Natural killer cell treated with Interleukin-12 subunit alpha and Interleukin-12 subunit beta and Interleukin-15 and Interleukin-18, amount 100 ng/mL, for 72 hours (primary cell): ENCODE results near the gene ZNF587. TPM values are rescaled to one million over a fixed set of nuclear protein-coding genes. Genes with fewer than 3 reads are reported as not detected.
"Not testable (repeated sequence)": the region's sequence is repeated elsewhere in the genome, so short reads cannot be mapped to it uniquely, and the experiment has no call there.

Source experiments
- ATAC-seq, 2 donors: fragments of 150-1000 bp; cut with Tn5 transposase in 1 of 2; sonication (Bioruptor Pico), chemical (Tn5 transposase) in 1 of 2; 2 replicates each; pipeline ENCODE4 v1.10.0; 2021
- DNase-seq: peaks from one replicate; pipeline ENCODE4 v3.0.0; 2022; ENCODE audit warnings: low spot score
- H3K27ac Mint-ChIP-seq, 2 donors: 1 replicate in 1 of 2; 2 replicates in 1 of 2; pipeline ENCODE4 v1.8.0; 2022; ENCODE audit warnings: mixed read lengths in 2 of 2, mild to moderate bottlenecking in 1 of 2, moderate library complexity in 1 of 2
- H3K27me3 Mint-ChIP-seq, 2 donors: 1 replicate in 1 of 2; 2 replicates in 1 of 2; pipeline ENCODE4 v1.8.0; 2022; ENCODE audit warnings: mixed read lengths in 2 of 2
- H3K36me3 Mint-ChIP-seq: one replicate; pipeline ENCODE4 v1.8.0; 2022; ENCODE audit warnings: mixed read lengths
- H3K4me1 Mint-ChIP-seq, 2 donors: 1 replicate in 1 of 2; 2 replicates in 1 of 2; pipeline ENCODE4 v1.8.0; 2022; ENCODE audit warnings: low read depth in 2 of 2, mixed read lengths in 2 of 2, mild to moderate bottlenecking in 1 of 2
- H3K4me3 Mint-ChIP-seq: one replicate; pipeline ENCODE4 v1.8.0; 2022; ENCODE audit warnings: mixed read lengths
- H3K9me3 Mint-ChIP-seq: 2 replicates; pipeline ENCODE4 v1.8.0; 2022; ENCODE audit warnings: mixed read lengths
- total RNA-seq, 2 donors: library from RNA; stranded (reverse); gene quantifications; one replicate each; pipeline ENCODE4 v1.2.3, GENCODE V29; 2022

ZNF587 gene
- total RNA-seq, 2 donors from 2014 or later = 34.5 to 72.5 TPM

DNA sequence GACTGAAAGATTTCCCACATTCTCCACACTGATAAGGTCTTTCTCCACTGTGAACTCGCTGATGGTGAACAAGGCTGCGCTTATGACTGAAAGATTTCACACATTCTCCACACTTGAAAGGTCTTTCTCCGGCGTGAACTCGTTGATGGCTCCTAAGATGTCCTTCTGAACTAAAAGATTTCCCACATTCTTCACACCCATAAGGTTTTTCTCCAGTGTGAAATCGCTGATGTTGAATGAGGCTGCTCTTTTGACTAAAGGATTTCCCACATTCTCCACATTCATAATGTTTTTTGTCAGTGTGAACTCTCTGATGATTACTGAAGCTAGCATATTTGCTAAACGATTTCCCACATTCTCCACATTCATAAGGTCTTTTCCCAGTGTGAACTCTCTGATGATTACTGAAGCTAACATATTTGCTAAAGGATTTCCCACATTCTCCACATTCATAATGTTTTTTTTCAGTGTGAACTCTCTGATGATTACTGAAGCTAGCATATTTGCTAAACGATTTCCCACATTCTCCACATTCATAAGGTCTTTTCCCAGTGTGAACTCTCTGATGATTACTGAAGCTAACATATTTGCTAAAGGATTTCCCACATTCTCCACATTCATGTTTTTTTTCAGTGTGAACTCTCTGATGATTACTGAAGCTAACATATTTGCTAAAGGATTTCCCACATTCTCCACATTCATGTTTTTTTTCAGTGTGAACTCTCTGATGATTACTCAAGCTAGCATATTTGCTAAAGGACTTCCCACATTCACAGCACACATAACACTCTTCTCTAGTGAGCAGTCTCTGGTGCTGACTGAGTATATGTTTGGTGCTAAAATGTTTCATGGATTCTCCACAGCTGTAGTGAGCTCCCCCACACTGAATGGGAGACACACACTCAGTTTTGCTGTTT lies 24.5 kb downstream of the ZNF587 start:
- DNase-seq, ATAC-seq, H3K4me1 Mint-ChIP-seq, H3K27ac Mint-ChIP-seq, H3K4me3 Mint-ChIP-seq, H3K27me3 Mint-ChIP-seq: not testable (repeated sequence)
- Mint-ChIP-seq H3K9me3 (peaks cover 38% of the 10 kb centered on the region), H3K36me3 (peaks cover 66% of the 10 kb centered on the region)

DNA sequence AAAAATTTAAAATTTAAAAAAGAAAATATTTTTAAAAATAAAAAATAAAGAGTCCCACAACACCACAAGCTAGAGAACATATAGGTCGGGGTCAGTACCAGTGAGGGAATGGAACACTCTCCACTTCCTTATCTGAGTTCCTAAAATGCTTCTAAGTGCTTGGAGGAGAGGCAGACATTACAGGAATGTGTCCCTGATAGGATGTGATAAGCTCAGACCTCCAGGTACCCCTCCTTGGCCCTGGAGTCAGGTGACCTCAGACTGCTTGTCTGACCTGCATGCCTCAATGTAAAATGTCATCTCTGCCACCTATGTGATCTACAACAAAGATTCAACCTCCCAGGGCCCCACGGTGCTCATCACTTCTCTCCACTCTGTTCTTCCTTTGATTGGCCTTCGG lies 36.4 kb downstream of the ZNF587 start:
- Mint-ChIP-seq H3K36me3 (peaks cover 50% of the 10 kb centered on the region), H3K9me3 (peaks cover 13% of the 10 kb centered on the region), H3K4me3 (no peak overlapping the region), H3K4me1 (peaks cover 21 to 22% of the 10 kb centered on the region in 2 donors), H3K27ac (no peak overlapping the region), H3K27me3 (no peaks in the 10 kb centered on the region)
- DNase-seq (no peak), ATAC-seq (no peak)

DNA sequence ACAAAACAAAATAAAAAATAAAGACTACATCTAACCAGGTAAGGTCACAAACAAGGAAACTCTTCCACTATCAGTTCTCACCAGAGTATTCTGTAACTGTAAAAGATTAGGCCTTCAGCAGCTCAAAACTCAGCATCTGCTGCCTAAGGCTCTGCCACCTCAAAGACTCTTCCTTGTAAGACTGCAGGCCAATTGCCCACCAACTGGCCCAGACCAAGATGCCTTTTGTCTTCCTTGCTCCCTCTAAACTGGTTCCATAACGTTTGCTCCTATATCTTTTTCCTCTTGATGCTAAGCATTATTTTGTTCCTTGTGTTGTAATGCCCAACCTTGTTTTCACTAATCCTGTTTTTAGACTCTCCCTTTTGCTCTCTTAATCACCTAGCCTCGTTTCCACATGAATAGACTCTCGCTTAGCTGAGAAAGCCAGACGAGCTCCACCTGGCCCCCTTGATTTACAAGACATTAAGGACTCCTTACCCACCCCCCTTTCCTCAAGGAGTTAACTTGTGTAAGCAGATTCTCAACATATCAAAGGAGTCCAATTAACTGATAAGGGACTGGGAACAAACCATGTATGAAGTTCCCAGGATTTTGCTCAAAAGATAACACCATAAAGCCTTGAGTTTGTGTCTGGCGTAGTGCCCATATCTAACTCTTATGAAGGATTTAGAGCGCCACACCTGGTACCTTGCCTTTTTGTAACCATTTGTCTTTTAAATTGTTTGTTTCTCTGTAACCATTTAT lies 37.7 kb downstream of the ZNF587 start:
- Mint-ChIP-seq H3K27me3 (no peaks in the 10 kb centered on the region), H3K9me3 (peaks cover 13% of the 10 kb centered on the region), H3K27ac (no peak overlapping the region)

DNA sequence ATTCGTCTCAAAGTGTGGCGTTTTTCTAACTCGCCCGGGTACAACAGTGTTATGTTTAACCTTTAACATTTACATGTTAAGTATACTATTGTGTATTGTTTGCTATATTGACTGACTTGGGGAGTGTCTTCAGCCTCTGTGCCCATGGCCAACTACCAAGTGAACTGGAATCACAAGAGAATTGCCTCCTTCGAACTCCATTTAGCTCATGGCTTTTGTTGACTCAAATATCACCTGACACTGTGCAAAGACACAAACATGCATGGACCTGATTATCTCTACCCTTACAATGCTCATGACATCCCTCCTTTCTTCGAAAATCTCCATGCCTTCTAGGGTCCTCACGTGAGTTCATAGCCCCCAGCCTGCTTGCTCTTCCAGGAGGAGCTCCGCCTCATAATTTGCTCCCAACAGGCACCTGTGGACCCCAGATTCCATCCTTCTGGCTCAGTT lies 38.5 kb downstream of the ZNF587 start:
- Mint-ChIP-seq H3K4me1 (peaks cover 21 to 22% of the 10 kb centered on the region in 2 donors), H3K4me3 (peak overlapping the region; percentile 89), H3K9me3 (peaks cover 13% of the 10 kb centered on the region), H3K36me3 (peaks cover 50% of the 10 kb centered on the region), H3K27ac (peak overlapping the region; percentile 65 to 92), H3K27me3 (no peaks in the 10 kb centered on the region)
- DNase-seq (no peak), ATAC-seq (no peak)

More for the DNA sequence above, 37.7 kb downstream of the ZNF587 start:
- H3K4me3 Mint-ChIP-seq = peak overlapping the region; percentile 20
- ATAC-seq = no peak
- H3K4me1 Mint-ChIP-seq = peaks cover 21 to 22% of the 10 kb centered on the region in 2 donors
- DNase-seq = no peak
- peaks cover 55% of the 10 kb centered on the region for H3K36me3 Mint-ChIP-seq

DNA sequence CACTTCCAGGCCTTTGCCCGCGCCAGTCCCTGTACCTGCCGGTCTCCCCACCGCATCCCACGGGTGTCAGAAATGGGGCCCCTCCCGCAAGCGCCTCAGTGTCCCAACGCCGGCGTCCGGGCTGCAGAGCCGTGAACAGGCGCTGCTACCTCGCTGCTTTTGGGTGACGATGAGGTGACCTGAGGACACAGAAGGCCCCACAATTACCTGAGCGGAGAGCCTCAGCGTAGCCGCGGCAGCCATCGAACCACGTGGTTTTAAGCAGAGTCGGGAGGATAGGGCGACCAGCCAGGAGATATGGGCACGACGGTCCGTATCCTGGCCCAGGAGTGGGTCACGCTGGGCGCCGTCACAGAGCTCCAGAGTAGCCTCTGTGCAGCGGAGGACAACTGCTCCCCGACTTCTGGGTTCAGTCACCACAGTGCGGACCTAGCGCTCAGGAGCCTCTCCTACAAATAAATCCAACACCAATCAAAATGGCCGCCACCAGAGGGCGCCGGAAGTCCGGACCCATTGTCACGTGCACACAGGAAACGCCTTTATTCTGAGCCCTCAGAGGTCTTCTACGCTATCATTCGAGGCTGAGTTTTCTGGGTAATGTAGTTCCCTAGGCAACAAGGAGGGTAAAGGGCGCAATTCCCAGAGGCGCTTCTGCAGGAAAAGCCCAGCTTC lies 39.0 kb downstream of the ZNF587 start, which contains the start of gene ZNF814:
ZNF814 (minus strand) TSS at position 478 of the 672 bp plus-strand sequence; CDS start at position 243, 235 bp downstream.
- DNase-seq (peak; percentile 85), ATAC-seq (peak; percentile 87 to 91)
- peak within 1 kb of the TSS; percentile 89 for H3K4me3 Mint-ChIP-seq
- H3K27ac Mint-ChIP-seq = peak within 1 kb of the TSS; percentile 65 to 92
- H3K27me3 Mint-ChIP-seq = no peaks in the 10 kb centered on the region
- H3K36me3 Mint-ChIP-seq = peaks cover 50% of the 10 kb centered on the region
- H3K9me3 Mint-ChIP-seq = peaks cover 13% of the 10 kb centered on the region
- peaks cover 21 to 22% of the 10 kb centered on the region in 2 donors for H3K4me1 Mint-ChIP-seq

DNA sequence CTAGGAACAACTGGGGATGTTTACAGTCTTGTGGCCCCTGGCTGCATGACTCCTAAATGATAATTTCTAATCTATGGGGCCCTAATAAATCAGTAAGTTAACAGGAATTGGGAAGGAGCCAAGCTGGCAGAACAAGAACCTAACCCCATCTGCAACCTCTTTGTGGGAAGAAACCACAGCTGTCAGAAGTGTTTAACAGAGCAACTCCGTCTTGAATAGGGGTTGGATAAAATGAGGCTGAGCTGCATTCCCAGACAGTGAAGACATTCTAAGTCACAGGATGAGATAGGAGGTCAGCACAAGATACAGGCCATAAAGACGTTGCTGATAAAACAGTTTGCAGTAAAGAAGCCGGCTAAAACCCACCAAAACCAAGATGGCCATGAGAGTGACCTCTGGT lies 41.0 kb downstream of the ZNF587 start:
- DNase-seq, H3K27ac Mint-ChIP-seq, H3K4me3 Mint-ChIP-seq, ATAC-seq, H3K27me3 Mint-ChIP-seq: not testable (repeated sequence)
- peaks cover 21 to 22% of the 10 kb centered on the region in 2 donors for H3K4me1 Mint-ChIP-seq
- H3K36me3 Mint-ChIP-seq = peaks cover 42% of the 10 kb centered on the region
- H3K9me3 Mint-ChIP-seq = peaks cover 13% of the 10 kb centered on the region

DNA sequence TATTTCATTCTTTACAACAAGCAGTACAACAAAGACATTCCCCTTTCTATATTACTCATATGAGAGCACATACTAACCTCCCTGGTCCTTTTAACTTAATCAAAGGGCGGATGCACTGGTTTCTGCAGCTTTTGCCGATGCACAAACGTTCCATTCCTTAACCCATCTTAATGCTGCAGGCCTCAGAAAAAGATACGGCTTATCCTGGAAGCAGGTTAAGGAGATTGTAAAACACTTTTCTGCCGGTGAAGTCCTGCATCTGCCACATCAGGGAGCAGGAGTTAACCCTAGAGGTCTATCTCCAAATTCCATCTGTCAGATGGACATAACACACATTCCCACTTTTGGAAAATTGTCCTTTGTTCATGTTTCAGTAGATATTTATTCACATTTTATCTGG lies 50.7 kb downstream of the ZNF587 start:
- Mint-ChIP-seq H3K36me3 (peaks cover 4% of the 10 kb centered on the region), H3K4me1 (peaks cover 4% of the 10 kb centered on the region in 2 donors), H3K27ac (no peak overlapping the region), H3K9me3 (no peaks in the 10 kb centered on the region), H3K4me3 (no peak overlapping the region), H3K27me3 (no peaks in the 10 kb centered on the region)
- DNase-seq (no peak), ATAC-seq (no peak)

DNA sequence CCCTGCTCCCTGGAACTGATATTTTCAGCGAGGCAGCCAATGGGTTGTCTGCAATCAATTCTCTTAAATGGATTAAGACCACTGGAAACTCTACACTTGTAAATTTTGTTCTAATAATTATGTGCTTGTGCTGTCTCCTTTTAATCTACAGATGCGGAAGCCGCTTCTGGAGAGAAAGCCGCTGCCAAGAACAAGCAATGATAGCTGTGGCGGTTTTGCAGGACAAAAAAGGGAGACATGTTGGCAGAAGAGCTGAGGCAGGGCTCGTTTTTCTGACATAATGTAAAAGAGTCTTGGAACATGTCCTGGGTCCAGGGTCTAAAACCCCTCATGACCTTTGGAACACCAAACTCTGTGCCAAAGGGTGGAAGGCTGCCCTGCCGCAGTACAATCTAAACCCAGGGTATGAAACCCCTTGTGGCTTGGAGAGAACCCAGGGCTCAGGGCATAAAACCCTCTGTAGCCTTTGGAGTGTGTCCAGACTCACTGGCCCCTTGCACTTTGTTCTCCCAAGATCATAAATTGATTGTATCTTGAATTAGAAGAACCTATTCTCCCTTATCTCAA lies 54.0 kb downstream of the ZNF587 start:
- Mint-ChIP-seq H3K4me1 (peaks cover 4% of the 10 kb centered on the region in 2 donors), H3K36me3 (peaks cover 17% of the 10 kb centered on the region), H3K4me3 (no peak overlapping the region), H3K27ac (no peak overlapping the region), H3K9me3 (no peaks in the 10 kb centered on the region), H3K27me3 (no peaks in the 10 kb centered on the region)
- DNase-seq (no peak), ATAC-seq (no peak)

DNA sequence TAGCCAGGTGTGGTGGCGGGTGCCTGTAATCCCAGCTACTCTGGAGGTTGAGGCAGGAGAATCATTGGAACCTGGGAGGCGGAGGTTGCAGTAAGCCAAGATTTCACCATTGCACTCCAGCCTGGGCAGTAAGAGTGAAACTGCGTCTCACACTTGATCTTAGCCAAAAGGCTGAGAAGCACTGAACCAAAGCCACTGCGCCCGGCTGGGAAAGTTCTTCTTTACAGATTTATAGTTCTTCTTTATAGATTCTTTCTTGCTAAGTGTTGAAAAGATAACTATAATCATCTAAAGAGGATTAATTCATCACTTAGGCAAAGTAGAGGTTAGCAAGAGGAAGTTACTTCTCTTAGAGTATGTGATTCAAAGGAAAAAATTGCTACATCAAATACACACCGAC lies 55.6 kb downstream of the ZNF587 start:
- Mint-ChIP-seq H3K27ac (no peak overlapping the region), H3K27me3 (no peaks in the 10 kb centered on the region), H3K4me3 (no peak overlapping the region), H3K4me1 (peaks cover 4% of the 10 kb centered on the region in 2 donors), H3K9me3 (no peaks in the 10 kb centered on the region), H3K36me3 (peaks cover 23% of the 10 kb centered on the region)
- no peak for DNase-seq
- no peak for ATAC-seq

DNA sequence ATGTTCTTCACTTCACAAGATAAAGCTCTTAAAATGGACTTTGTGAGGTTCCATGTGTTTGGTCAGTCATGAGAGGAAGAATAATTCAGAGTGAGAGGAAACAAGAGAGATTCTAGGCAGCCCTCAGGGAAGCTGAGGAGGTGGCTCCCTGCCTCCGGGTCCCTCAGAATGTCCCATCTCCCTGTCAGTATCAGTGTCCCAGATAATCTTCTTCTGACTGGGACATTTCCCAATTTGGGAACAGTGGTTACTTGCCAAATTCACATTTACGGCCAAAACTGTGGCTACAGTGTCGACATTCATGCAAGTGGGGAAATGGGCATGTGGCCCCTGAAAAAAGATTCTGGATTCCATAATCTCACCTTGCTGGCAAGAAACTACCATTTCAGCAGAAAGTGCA lies 57.7 kb downstream of the ZNF587 start:
- ATAC-seq = no peak

DNA sequence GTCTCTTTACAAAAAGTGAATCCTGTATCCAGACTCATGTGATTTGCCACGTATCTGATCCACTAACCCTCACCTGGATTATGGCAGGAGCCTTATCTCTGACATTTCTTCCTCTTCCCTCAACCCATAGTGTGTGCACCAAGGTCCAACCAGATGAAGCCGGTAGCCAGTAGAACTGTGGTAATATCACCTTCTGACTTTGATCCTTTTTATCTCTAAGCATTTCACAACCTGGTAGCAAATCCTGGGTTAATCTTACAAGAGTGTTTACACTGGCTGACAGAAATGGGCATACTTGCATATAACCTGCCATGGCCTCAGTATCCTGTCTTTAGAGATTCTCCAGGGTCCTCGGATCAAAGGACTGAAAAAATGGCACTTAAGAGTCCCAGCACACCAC lies 64.9 kb downstream of the ZNF587 start:
- ATAC-seq = no peak
- H3K9me3 Mint-ChIP-seq = peaks cover 10% of the 10 kb centered on the region

More for the DNA sequence above, 57.7 kb downstream of the ZNF587 start:
- Mint-ChIP-seq H3K27ac (no peak overlapping the region), H3K9me3 (no peaks in the 10 kb centered on the region), H3K4me3 (no peak overlapping the region), H3K27me3 (no peaks in the 10 kb centered on the region), H3K36me3 (peaks cover 42% of the 10 kb centered on the region), H3K4me1 (peaks cover 8 to 14% of the 10 kb centered on the region in 2 donors)
- DNase-seq = no peak

More for the DNA sequence above, 64.9 kb downstream of the ZNF587 start:
- Mint-ChIP-seq H3K4me1 (peaks cover 21 to 36% of the 10 kb centered on the region in 2 donors), H3K36me3 (peaks cover 53% of the 10 kb centered on the region), H3K27me3 (no peaks in the 10 kb centered on the region), H3K4me3 (peak overlapping the region; percentile 45), H3K27ac (no peak overlapping the region)
- DNase-seq = no peak
